Epithelial cell of proximal tubule (primary cell): ENCODE results near the gene PHF11. TPM values are rescaled to one million over a fixed set of nuclear protein-coding genes. Genes with fewer than 3 reads are reported as not detected.

Experiments
- DNase-seq: peaks from one replicate; pipeline ENCODE4 v3.0.0-alpha.2; 2011; ENCODE audit warnings: low read depth
- H3K4me3 ChIP-seq: 2 replicates; pipeline ENCODE4 v1.5.1; 2011; ENCODE audit warnings: low read depth, mild to moderate bottlenecking, low read length
- CTCF ChIP-seq: conservative IDR thresholded peaks from 2 replicates; pipeline ENCODE4 v1.5.1; 2012; ENCODE audit warnings: low read depth, mild to moderate bottlenecking, low read length
- total RNA-seq: library from RNA; depleted of rRNA; stranded (reverse); fragments of >200 nt; gene quantifications from 2 replicates; pipeline ENCODE4 v1.2.3, GENCODE V29; 2015

Gene PHF11
- total RNA-seq, 1 donor from 2014 or later, result 33.9 TPM

DNA sequence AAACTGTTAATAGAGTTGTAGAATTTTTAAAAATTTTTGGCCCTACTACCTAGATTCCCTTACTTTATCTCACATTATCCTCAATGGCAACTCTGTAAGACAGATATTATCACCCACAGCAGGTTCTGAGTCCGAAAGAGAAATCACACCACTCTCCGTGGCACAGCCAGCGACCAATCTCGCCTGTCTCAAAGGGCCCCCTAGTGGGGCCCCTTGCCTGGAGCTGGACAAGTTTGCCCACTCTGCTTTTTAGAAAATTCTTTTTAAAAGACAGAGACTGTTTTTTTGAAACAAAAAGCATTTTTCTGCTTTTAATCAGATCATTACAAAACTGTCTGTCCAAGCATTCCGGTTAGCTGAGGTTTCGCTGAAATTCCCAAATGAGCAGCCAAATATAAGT is 21.7 kb downstream of the PHF11 start:
- peak; percentile 35 for TF ChIP-seq CTCF
- no peak for DNase-seq
- no peak overlapping the region for H3K4me3 ChIP-seq

- DNase-seq, result no peak
- H3K4me3 ChIP-seq, result no peak overlapping the region
- no peak for TF ChIP-seq CTCF
Measured at GRCh38 chr13:49521224-49521623, 25.5 kb downstream of the PHF11 start.

GRCh38 chr13:49524740-49525501 is 29.2 kb downstream of the PHF11 start:
- no peak overlapping the region for H3K4me3 ChIP-seq
- no peak for DNase-seq
- TF ChIP-seq CTCF, result no peak

DNA sequence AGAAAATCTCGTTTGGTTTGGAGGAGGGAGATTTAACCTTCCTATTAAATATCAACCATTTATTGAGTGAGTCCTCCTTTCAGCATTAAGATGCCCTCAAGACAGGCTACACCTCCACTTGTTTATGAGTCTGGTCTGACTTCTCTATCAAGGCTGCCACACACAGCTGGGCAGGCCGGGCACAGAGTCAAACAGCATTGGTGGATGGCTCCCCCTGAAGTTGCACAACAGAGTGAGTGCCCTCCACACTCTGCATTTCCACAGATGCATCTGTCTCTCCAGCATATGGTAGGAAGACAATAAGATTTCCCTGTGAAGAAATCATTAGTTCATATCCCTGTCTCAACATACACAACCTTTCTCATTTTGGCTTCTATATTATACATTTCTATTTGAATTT is 31.4 kb downstream of the PHF11 start:
- no peak for DNase-seq
- H3K4me3 ChIP-seq, result no peak overlapping the region
- no peak for TF ChIP-seq CTCF

DNA sequence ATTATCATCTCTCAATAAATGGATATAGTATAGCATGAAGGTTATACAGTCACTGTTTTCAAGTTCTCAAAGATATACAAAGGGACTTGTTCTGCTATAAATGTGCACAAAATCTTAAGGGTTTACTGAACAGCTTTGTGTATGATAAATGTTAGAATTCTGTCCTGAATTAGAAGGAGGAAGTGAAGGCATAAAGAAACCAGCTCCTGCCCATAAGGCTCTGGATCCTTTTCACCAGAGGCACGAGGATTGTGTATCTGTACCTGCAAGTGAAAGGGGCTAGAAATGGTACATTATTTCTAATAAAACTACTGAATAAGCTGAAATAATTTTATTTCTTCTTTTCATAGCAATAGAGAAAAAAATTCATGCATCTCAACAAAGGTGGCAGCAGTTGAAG is 32.4 kb downstream of the PHF11 start:
- no peak for TF ChIP-seq CTCF

DNA sequence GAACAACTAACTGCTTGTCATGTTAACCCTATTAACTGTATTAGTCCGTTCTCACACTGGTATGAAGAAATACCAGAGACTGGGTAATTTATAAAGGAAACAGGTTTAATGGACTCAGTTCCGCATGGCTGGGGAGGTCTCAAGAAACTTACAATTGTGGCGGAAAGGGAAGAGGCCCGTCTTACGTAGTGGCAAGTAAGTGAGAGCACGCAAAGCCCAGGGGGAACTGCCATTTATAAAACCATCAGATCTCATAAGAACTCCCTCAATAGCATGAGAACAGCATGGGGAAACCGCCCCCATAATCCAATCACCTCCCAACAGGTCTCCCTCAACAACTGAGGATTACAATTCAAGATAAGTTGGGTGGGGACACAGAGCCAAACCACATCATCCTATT is 34.7 kb downstream of the PHF11 start:
- H3K4me3 ChIP-seq, result no peak overlapping the region
- no peak for DNase-seq
- TF ChIP-seq CTCF, result no peak

More for the DNA sequence above, 32.4 kb downstream of the PHF11 start:
- DNase-seq, result no peak
- no peak overlapping the region for H3K4me3 ChIP-seq

GRCh38 chr13:49532593-49532992 is 36.8 kb downstream of the PHF11 start:
- TF ChIP-seq CTCF, result no peak
- no peak overlapping the region for H3K4me3 ChIP-seq
- DNase-seq, result peak; percentile 18
